Tibial nerve (tissue), 4 donors: ENCODE data around the gene TGOLN2. TPM values are rescaled to one million over a fixed set of nuclear protein-coding genes. Genes with fewer than 3 reads are reported as not detected.

ENCODE experiments used
- DNase-seq, 2 donors: peaks; one replicate each; pipeline ENCODE4 v3.0.0-alpha.2; 2019; ENCODE audit warnings: low spot score in 2 of 2
- H3K27ac ChIP-seq, 4 donors: fragments of 200-600 bp; sonication (generic) in 3 of 4; one replicate each; pipeline ENCODE4 v1.5.1; 2017 to 2019; ENCODE audit warnings: mild to moderate bottlenecking in 1 of 4
- H3K27me3 ChIP-seq, 2 donors: fragments of 200-600 bp; sonication (generic) in 1 of 2; one replicate each; pipeline versions ENCODE4 v1.5.1 to v1.6.0; 2017 to 2019
- H3K36me3 ChIP-seq, 3 donors: fragments of 200-600 bp; sonication (generic); one replicate each; pipeline ENCODE4 v1.5.1; 2018 to 2019
- H3K4me1 ChIP-seq, 4 donors: fragments of 200-600 bp; sonication (generic) in 3 of 4; one replicate each; pipeline ENCODE4 v1.5.1; 2017 to 2019
- H3K4me3 ChIP-seq, 4 donors: fragments of 200-600 bp; sonication (generic) in 3 of 4; one replicate each; pipeline ENCODE4 v1.5.1; 2017 to 2019; ENCODE audit warnings: mild to moderate bottlenecking in 1 of 4, moderate library complexity in 1 of 4
- H3K9me3 ChIP-seq, 4 donors: fragments of 200-600 bp; sonication (generic) in 3 of 4; one replicate each; pipeline ENCODE4 v1.5.1; 2017 to 2019
- CTCF ChIP-seq, 5 experiments: fragments of 200-600 bp in 3 of 5; fragments of 450-650 bp in 2 of 5; sonication (generic) in 3 of 5; IDR thresholded peaks; one replicate each; pipeline ENCODE4 v1.5.1; 2016 to 2019; ENCODE audit warnings: antibody characterized with exemption in 5 of 5, mild to moderate bottlenecking in 3 of 5, moderate library complexity in 2 of 5
- EP300 ChIP-seq, 2 donors: sonication (generic); formaldehyde crosslinking; IDR thresholded peaks; one replicate each; pipeline ENCODE4 v1.6.1; 2017; ENCODE audit warnings: antibody characterized with exemption in 2 of 2, mild to moderate bottlenecking in 1 of 2
- POLR2A ChIP-seq, 2 donors: fragments of 450-650 bp; IDR thresholded peaks; one replicate each; pipeline ENCODE4 v1.6.1; 2017; ENCODE audit warnings: antibody characterized with exemption in 2 of 2, mild to moderate bottlenecking in 2 of 2, moderate library complexity in 2 of 2
- WGBS, 2 donors: methylation state at CpG; one replicate each; pipeline ENCODE4 v1.1.5; 2018; 5-methylcytosine and 5-hydroxymethylcytosine counted together
- small RNA-seq: library from RNA; depleted of rRNA; stranded (forward); fragments of <200 nt; gene quantifications from one replicate; pipeline ENCODE3, GENCODE V24; 2016
- total RNA-seq, 4 donors: library from RNA; depleted of rRNA; stranded (reverse); fragments of >200 nt; gene quantifications; one replicate each; pipeline ENCODE4 v1.1.0, GENCODE V29; 2016

The TGOLN2 gene
- total RNA-seq, 4 donors from 2014 or later: 96.9 to 128 (median 109) TPM

- no peak overlapping the region for H3K27ac ChIP-seq
These were observed 55.4 kb downstream of the TGOLN2 start for GRCh38 chr2:85272357-85272756.

GRCh38 chr2:85269959-85270358 lies 57.8 kb downstream of the TGOLN2 start:
- H3K4me1 ChIP-seq: peaks cover 0 to 42% (median 10%) of the 10 kb centered on the region in 4 donors
- H3K27me3 ChIP-seq: no peaks in the 10 kb centered on the region
- TF ChIP-seq CTCF (IDR thresholded peaks at IDR 0.05): no peak
- TF ChIP-seq POLR2A (IDR thresholded peaks at IDR 0.05): no peak
- no peak for TF ChIP-seq EP300 (IDR thresholded peaks at IDR 0.05)
- peak overlapping the region in 1 of 4 donors; percentile 42 for H3K27ac ChIP-seq
- no peaks in the 10 kb centered on the region for H3K36me3 ChIP-seq
- H3K9me3 ChIP-seq: no peaks in the 10 kb centered on the region
- DNase-seq: no peak
- no peak overlapping the region for H3K4me3 ChIP-seq
- 39 to 42% methylated on average over 6 of the region's 6 CpGs for WGBS, 2 donors

More at GRCh38 chr2:85272357-85272756, 55.4 kb downstream of the TGOLN2 start:
- TF ChIP-seq EP300 (IDR thresholded peaks at IDR 0.05) (no peak), POLR2A (IDR thresholded peaks at IDR 0.05) (no peak), CTCF (IDR thresholded peaks at IDR 0.05) (no peak)
- DNase-seq: no peak
- Histone ChIP-seq H3K4me1 (peaks cover 0 to 32% (median 8%) of the 10 kb centered on the region in 4 donors), H3K27me3 (no peaks in the 10 kb centered on the region), H3K4me3 (no peak overlapping the region), H3K36me3 (no peaks in the 10 kb centered on the region), H3K9me3 (no peaks in the 10 kb centered on the region)
- WGBS, 2 donors: 77 to 87% methylated on average over 6 of the region's 6 CpGs

Small RNA genes within 50 kb of the gene (small RNA-seq; reads per million reads assigned to genes)
- gene AC062037.1: not detected
- gene RF00019: not detected
- gene RN7SL113P: not detected

Other genes starting within 250 kb of the TGOLN2 start
- gene TCF7L1, start 194.6 kb downstream of the TGOLN2 start, total RNA-seq: 10 to 100 TPM in 1 of 4 donors, 1 to 10 TPM in 3; 3.7 to 14.1 (median 7.1) TPM
- 100 to 1,000 TPM in 2 of 4 donors, 10 to 100 TPM in 2; 74.7 to 113 (median 97.5) TPM for gene RETSAT, start 26.5 kb upstream of the TGOLN2 start, total RNA-seq
- gene ELMOD3, start 26.8 kb upstream of the TGOLN2 start, total RNA-seq: 10 to 100 TPM; 21.2 to 39.0 (median 35.4) TPM
- 10 to 100 TPM; 58.8 to 67.8 (median 67.7) TPM for gene CAPG, start 82.4 kb upstream of the TGOLN2 start, total RNA-seq
- gene SH2D6, start 90.7 kb upstream of the TGOLN2 start, total RNA-seq: 1 to 10 TPM in 1 of 4 donors, not detected in 3; 1.1 TPM
- 100 to 1,000 TPM; 139 to 164 (median 145) TPM for gene MAT2A, start 211.2 kb upstream of the TGOLN2 start, total RNA-seq
- 10 to 100 TPM; 24.7 to 34.3 (median 27.1) TPM for gene GGCX, start 233.5 kb upstream of the TGOLN2 start, total RNA-seq
- 10 to 100 TPM in 2 of 4 donors, 1 to 10 TPM in 2; 4.3 to 24.0 (median 11.8) TPM for gene VAMP8, start 249.6 kb upstream of the TGOLN2 start, total RNA-seq